ENCODE measurements around the gene MYADM.
A peak's percentile ranks its signal among the peaks of the same experiment; 100 is the strongest.

Gene MYADM, protein sequence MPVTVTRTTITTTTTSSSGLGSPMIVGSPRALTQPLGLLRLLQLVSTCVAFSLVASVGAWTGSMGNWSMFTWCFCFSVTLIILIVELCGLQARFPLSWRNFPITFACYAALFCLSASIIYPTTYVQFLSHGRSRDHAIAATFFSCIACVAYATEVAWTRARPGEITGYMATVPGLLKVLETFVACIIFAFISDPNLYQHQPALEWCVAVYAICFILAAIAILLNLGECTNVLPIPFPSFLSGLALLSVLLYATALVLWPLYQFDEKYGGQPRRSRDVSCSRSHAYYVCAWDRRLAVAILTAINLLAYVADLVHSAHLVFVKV

DNA sequence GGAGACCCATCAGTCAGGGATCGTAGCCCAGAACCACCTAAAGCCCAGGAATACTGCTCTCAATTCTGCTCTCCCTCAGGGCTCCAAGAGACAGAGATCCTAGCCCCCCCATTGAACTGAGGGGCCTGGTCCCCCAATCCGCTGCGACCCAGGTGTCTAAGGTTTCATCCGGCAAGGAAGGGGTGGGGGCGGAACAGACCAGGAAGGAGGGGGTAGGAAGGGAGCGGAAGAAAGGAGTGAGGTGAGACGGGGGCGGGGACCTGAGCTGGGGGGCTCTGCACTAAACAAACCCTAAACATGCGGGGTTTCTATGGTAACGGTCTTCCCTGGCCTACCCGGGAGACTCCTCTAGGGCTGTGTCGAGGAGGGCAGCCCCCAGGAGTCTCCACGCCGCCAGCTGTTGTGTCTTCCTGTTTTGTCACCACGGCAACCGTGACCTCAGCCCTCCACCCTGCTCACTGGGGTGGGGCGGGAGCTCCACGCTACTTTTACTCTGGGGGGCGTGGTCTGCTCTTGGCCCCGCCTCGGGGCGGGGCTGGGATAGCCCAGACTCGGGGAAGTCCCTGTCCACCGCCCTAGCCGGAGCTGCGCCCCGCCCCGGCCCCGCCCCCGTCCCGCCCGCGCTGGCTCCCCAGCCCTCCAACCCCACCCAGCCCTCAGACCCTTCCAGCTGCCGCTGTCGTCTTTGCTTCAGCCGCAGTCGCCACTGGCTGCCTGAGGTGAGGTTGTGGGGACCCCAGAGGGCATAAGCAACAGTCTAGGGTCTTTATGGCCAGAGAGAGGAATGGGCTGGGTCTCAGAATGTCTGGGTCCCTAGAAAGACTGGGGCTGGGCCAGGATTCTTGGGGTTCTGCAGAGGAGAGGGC lies at the start of gene MYADM:
TSS of gene MYADM (plus strand) at position 659 of the 866 bp plus-strand sequence. CDS start 5,647 bp downstream, outside the sequence.
- H3K27ac ChIP-seq = peak within 1 kb of the TSS; percentile 81
- no peak for TF ChIP-seq ZFX (IDR thresholded peaks at IDR 0.05)
- TF ChIP-seq, protein P1, sequence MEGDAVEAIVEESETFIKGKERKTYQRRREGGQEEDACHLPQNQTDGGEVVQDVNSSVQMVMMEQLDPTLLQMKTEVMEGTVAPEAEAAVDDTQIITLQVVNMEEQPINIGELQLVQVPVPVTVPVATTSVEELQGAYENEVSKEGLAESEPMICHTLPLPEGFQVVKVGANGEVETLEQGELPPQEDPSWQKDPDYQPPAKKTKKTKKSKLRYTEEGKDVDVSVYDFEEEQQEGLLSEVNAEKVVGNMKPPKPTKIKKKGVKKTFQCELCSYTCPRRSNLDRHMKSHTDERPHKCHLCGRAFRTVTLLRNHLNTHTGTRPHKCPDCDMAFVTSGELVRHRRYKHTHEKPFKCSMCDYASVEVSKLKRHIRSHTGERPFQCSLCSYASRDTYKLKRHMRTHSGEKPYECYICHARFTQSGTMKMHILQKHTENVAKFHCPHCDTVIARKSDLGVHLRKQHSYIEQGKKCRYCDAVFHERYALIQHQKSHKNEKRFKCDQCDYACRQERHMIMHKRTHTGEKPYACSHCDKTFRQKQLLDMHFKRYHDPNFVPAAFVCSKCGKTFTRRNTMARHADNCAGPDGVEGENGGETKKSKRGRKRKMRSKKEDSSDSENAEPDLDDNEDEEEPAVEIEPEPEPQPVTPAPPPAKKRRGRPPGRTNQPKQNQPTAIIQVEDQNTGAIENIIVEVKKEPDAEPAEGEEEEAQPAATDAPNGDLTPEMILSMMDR (conservative IDR thresholded peaks at IDR 0.05) = no peak

DNA sequence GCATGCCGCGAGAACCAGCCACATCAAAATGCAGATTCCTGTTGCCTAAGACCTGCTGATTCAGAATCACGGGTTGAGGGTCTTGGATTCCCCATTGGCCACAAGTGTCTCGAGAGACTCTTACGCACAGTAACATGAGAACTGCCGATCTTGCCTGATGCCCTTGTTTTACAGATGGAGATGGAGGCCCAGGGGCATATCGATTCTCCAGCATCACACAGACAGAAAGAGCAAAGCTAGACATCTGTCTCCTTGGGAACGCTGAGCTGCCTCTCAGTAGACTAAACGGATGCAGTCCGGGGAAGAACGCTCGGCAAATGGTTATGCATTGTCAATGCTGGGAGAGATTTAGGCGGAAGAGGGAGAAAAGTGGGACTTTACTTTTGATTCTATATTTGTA lies 48.9 kb upstream of the MYADM start:
- TF ChIP-seq, protein P1 (conservative IDR thresholded peaks at IDR 0.05) = no peak
- TF ChIP-seq ZFX (IDR thresholded peaks at IDR 0.05) = no peak

DNA sequence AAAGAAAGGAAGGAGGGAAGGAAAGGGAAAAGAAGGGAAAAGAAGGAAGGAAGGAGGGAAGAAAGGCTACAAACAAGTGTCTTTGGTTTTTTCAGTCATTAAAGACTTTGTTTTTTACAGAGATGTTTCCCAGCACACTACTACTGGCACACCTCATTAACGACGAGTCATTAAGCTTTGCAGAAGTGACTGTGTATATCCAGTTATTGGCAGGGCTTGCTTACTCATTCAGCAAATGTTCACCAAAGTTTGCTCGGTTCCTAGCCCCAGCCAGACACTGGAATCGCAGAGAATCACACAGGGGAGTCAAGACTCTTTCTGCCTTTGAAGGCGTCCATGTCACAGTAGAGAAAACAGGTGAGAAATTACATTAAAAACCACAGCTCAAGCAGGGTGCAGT lies 47.8 kb upstream of the MYADM start:
- H3K27ac ChIP-seq = no peak overlapping the region
- TF ChIP-seq ZFX (IDR thresholded peaks at IDR 0.05) = no peak
- TF ChIP-seq, protein P1 (conservative IDR thresholded peaks at IDR 0.05) = no peak

More for the DNA sequence above, 48.9 kb upstream of the MYADM start:
- no peak overlapping the region for H3K27ac ChIP-seq

DNA sequence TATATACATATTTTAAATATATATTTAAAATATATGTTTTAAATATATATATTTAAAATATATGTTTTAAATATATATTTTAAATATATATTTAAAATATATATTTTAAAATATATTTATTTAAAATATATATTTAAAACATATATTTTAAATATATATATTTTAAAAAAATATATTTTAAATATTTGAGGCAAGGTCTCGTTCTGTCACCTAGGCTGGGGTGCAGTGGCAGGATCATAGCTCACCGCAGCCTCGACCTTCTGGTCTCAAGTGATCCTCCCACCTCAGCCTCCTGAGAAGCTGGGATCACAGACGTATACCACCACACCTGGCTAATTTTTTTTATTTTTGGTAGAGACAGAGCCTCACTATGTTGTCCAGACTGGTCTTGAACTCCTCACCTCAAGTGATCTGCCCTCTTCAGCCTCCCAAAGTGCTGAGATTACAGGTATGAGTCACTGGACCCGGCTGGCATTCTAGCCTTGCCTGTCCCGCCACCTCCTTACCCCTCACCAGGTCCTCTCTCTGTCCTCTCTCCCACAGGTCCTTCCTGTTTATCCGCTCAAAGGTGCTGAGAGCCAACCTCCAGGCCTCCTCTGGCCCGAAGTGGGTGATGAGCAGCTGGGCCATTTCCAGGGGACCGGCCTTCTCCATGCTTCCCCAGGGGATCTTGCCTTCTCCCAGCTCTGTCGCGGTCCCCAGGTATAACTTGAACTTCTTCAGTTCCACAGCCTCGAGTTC lies 44.1 kb upstream of the MYADM start:
- no peak overlapping the region for H3K27ac ChIP-seq
- TF ChIP-seq, protein P1 (conservative IDR thresholded peaks at IDR 0.05) = no peak
- no peak for TF ChIP-seq ZFX (IDR thresholded peaks at IDR 0.05)

DNA sequence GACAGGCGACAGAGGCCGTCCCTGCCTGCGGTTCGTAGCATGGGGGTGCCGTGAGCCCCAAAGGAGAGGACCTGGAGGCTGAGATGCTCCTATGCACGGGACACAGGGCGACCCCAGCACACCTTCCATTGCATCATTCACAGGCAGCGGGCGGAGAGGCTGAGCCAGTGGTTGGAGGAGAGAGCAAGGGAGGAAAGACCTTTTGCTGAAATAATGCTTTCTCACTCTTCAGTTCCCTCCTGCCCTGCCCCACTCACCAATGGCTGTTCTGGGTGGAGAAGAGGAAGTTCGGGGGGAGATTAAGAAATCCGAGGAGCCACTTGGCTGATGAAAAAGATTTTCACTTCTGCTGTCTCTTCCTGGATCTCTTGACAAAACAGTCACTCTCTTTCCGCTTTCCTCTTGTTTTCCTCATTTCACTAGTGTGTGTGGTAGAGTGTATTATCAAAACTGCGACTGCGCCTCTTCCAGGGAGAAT lies 43.5 kb upstream of the MYADM start, which contains the start of gene NLRP12:
TSS of gene NLRP12 (minus strand) at position 181 of the 478 bp plus-strand sequence. CDS start at position 41, 140 bp downstream.
- TF ChIP-seq, protein P1 (conservative IDR thresholded peaks at IDR 0.05) = no peak
- TF ChIP-seq ZFX (IDR thresholded peaks at IDR 0.05) = no peak
- H3K27ac ChIP-seq = no peak within 1 kb of the TSS

DNA sequence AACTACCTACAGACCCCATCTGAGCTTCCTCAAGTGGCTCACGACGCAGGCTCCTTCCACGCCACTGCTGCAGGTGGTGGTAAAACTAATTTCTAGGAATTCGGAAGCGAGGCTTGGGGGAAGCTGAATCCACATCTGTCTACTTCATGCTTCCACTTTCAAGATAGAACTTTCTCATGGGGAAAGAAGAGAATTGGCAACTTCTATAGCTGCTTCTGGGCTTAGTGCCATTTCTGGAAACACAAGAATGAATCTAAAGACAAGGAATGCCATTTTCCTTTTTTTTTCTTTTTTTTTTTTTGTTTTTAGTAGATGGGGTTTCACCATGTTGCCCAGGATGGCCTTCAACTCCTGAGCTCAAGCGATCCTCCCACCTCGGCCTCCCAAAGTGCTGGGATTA lies 40.8 kb upstream of the MYADM start:
- TF ChIP-seq ZFX (IDR thresholded peaks at IDR 0.05) = no peak
- TF ChIP-seq, protein P1 (conservative IDR thresholded peaks at IDR 0.05) = no peak
- no peak overlapping the region for H3K27ac ChIP-seq

Data from C4-2B (cell line).